ENCODE results near the gene NUP93. TPM values are rescaled to one million over a fixed set of nuclear protein-coding genes. Genes with fewer than 3 reads are reported as not detected.
A peak's percentile ranks its signal among the peaks of the same experiment; 100 is the strongest.

NUP93 gene
- total RNA-seq, 1 experiment from 2014 or later: 165 TPM

- no CpG with 5 or more reads among the region's 3 CpGs for WGBS (ENCODE audit: extremely low coverage, insufficient read length, low lambda C conversion rate)
- no peaks in the 10 kb centered on the region for H3K9me3 ChIP-seq (ENCODE audit: control insufficient read depth, low read depth, low read length)
Observed at GRCh38 chr16:56801762-56802161, 71.8 kb downstream of the NUP93 start.

More at GRCh38 chr16:56801762-56802161, 71.8 kb downstream of the NUP93 start:
- no peaks in the 10 kb centered on the region for H3K4me1 ChIP-seq (ENCODE audit: insufficient read depth, low read length)
- peaks cover 2% of the 10 kb centered on the region; the same call in 1 of the 2 replicates for H3K79me2 ChIP-seq (ENCODE audit: insufficient read depth, low read length)
- DNase-seq: no peak
- no peak overlapping the region for H3K4ac ChIP-seq (ENCODE audit: low read depth, low read length)
- Mint-ChIP-seq H3K36me3 (ENCODE audit: insufficient read depth in 1 of 3, low read depth in 3 of 3) (peaks cover 13 to 29% (median 22%) of the 10 kb centered on the region in 3 experiments; a peak in 6 of 7 replicates), H3K27me3 (ENCODE audit: low read depth) (no peaks in the 10 kb centered on the region), H3K27ac (peak overlapping the region in 1 of 3 experiments; percentile 45; a peak in 1 of 7 replicates), H3K9me3 (no peaks in the 10 kb centered on the region), H3K4me3 (no peak overlapping the region), H3K4me1 (peaks cover 5 to 9% of the 10 kb centered on the region in 2 experiments)
- H2BK20ac ChIP-seq (ENCODE audit: low read depth, low read length, poor library complexity, severe bottlenecking): no peak overlapping the region
- H3K27ac ChIP-seq (ENCODE audit: insufficient read length, low read depth, low read length): no peak overlapping the region
- H3K27me3 ChIP-seq (ENCODE audit: insufficient read depth, low read length): no peaks in the 10 kb centered on the region
- no peaks in the 10 kb centered on the region for H3K23me2 ChIP-seq (ENCODE audit: insufficient read length, low read depth, low read length, poor library complexity, severe bottlenecking)
- no peak overlapping the region for H3K4me2 ChIP-seq (ENCODE audit: insufficient read depth, insufficient read length, low read length)
- no peak overlapping the region for H3K23ac ChIP-seq (ENCODE audit: insufficient read length, low read depth, low read length)
- no peak overlapping the region for H3K14ac ChIP-seq (ENCODE audit: insufficient read depth, low read length)
- H2BK5ac ChIP-seq (ENCODE audit: insufficient read length, low read length): no peak overlapping the region
- no peak overlapping the region for H2AFZ ChIP-seq (ENCODE audit: low read length)
- no peak overlapping the region for H2BK120ac ChIP-seq (ENCODE audit: low read depth, low read length, poor library complexity, severe bottlenecking)
- H3K56ac ChIP-seq (ENCODE audit: insufficient read length, low read depth, low read length): no peak overlapping the region
- no peak overlapping the region for H3T11ph ChIP-seq (ENCODE audit: low read length)
- no peak overlapping the region for H2AK5ac ChIP-seq (ENCODE audit: insufficient read length, low read length)
- H3K79me1 ChIP-seq (ENCODE audit: insufficient read depth, low read depth, low read length, poor library complexity, severe bottlenecking): no peaks in the 10 kb centered on the region
- no peaks in the 10 kb centered on the region for H4K20me1 ChIP-seq (ENCODE audit: control insufficient read depth, insufficient read depth, insufficient read length)
- no peak overlapping the region for H4K91ac ChIP-seq (ENCODE audit: insufficient read length, low read depth, low read length)
- no peak overlapping the region for H3K18ac ChIP-seq (ENCODE audit: insufficient read length, low read depth, low read length)
- H3K9ac ChIP-seq (ENCODE audit: extremely low read depth, insufficient read length, low read length): no peak overlapping the region
- TF ChIP-seq CTCF (conservative IDR thresholded peaks at IDR 0.05): no peak
- H4K5ac ChIP-seq (ENCODE audit: insufficient read length, low read depth, low read length): no peak overlapping the region
- H2BK12ac ChIP-seq (ENCODE audit: insufficient read length, low read depth, low read length): no peak overlapping the region
- H2BK15ac ChIP-seq (ENCODE audit: low read depth, low read length): no peak overlapping the region
- no peak overlapping the region for H4K8ac ChIP-seq (replicated peaks; ENCODE audit: insufficient read length, low read depth, low read length)

Measured in H9 (cell line).